ENCODE measurements around the gene TP53BP1.
A peak's percentile ranks its signal among the peaks of the same experiment; 100 is the strongest.

TP53BP1 gene

GRCh38 chr15:43378601-43379000 lies 114.4 kb downstream of the TP53BP1 start:
- no peak for DNase-seq (ENCODE audit: low read depth)
- H3K4me3 ChIP-seq (ENCODE audit: low read depth, low read length): no peak overlapping the region
- TF ChIP-seq, protein P1, sequence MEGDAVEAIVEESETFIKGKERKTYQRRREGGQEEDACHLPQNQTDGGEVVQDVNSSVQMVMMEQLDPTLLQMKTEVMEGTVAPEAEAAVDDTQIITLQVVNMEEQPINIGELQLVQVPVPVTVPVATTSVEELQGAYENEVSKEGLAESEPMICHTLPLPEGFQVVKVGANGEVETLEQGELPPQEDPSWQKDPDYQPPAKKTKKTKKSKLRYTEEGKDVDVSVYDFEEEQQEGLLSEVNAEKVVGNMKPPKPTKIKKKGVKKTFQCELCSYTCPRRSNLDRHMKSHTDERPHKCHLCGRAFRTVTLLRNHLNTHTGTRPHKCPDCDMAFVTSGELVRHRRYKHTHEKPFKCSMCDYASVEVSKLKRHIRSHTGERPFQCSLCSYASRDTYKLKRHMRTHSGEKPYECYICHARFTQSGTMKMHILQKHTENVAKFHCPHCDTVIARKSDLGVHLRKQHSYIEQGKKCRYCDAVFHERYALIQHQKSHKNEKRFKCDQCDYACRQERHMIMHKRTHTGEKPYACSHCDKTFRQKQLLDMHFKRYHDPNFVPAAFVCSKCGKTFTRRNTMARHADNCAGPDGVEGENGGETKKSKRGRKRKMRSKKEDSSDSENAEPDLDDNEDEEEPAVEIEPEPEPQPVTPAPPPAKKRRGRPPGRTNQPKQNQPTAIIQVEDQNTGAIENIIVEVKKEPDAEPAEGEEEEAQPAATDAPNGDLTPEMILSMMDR (IDR thresholded peaks at IDR 0.05; ENCODE audit: insufficient read depth, low read depth, low read length, missing control alignments): no peak

GRCh38 chr15:43376017-43376705 lies 116.8 kb downstream of the TP53BP1 start:
- TF ChIP-seq, protein P1 (IDR thresholded peaks at IDR 0.05; ENCODE audit: insufficient read depth, low read depth, low read length, missing control alignments): peak; percentile 85
- DNase-seq (ENCODE audit: low read depth): peak; percentile 76
- no peak overlapping the region for H3K4me3 ChIP-seq (ENCODE audit: low read depth, low read length)

GRCh38 chr15:43370975-43371974 lies 121.7 kb downstream of the TP53BP1 start, which contains the start of the genes TUBGCP4 and ZSCAN29:
Gene TUBGCP4 (plus strand): TSS chr15:43371101. CDS start chr15:43371355, 254 bp downstream.
Gene ZSCAN29 (minus strand): TSS chr15:43371043. CDS start chr15:43369913, 1,130 bp downstream.
- TF ChIP-seq, protein P1 (IDR thresholded peaks at IDR 0.05; ENCODE audit: insufficient read depth, low read depth, low read length, missing control alignments): peak; percentile 48
- peak within 1 kb of the TSS; percentile 70 for H3K4me3 ChIP-seq (ENCODE audit: low read depth, low read length)
- peak; percentile 91 for DNase-seq (ENCODE audit: low read depth)

GRCh38 chr15:43370310-43370974 lies 122.5 kb downstream of the TP53BP1 start:
- DNase-seq (ENCODE audit: low read depth): peak; percentile 17
- peak overlapping the region; percentile 70 for H3K4me3 ChIP-seq (ENCODE audit: low read depth, low read length)
- TF ChIP-seq, protein P1 (IDR thresholded peaks at IDR 0.05; ENCODE audit: insufficient read depth, low read depth, low read length, missing control alignments): no peak

DNA sequence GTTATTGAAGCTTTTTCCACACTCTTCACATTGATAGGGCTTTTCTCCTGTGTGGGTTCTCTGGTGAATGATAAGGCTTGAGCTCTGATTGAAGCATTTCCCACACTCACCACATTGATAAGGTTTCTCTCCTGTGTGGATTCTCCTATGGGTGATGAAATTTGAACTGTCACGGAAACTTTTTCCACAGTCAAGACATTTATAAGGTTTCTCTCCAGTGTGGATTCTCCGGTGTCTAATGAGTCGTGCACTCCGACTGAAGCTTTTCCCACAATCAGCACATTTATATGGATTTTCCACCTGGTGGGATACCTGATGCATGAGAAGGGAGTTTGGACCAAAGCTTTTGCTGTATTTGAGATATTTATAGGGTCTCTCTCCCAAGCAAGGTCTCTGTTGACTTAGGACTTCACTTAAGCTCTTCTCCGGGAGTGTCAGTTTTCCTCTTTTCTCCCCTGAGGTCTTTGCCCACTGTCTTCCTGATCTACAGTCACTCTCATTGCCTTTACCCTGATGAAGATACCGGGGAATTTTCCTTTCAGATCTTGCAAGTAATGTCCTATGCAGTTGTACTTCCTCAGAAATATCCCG lies 131.5 kb downstream of the TP53BP1 start:
- H3K4me3 ChIP-seq (ENCODE audit: low read depth, low read length): no peak overlapping the region
- no peak for DNase-seq (ENCODE audit: low read depth)
- TF ChIP-seq, protein P1 (IDR thresholded peaks at IDR 0.05; ENCODE audit: insufficient read depth, low read depth, low read length, missing control alignments): no peak

DNA sequence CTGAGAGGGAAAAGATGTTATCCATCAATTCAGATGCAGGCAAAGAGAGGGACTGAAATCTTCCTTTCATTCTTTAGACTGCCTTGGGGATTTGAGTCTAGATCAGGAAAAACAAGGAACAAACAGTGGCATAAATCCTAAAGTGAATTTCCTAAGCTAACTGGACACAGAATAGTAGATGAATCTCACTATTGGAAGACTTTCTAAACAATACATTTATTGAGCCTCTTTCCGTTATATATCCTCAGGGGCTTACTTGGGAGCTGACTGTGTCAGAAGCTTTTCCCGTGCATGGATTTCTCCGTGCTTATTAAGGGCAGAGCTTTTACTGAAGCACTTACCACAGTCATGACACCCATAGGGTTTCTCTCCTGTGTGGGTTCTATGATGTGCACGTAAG lies 132.1 kb downstream of the TP53BP1 start:
- no peak for DNase-seq (ENCODE audit: low read depth)
- no peak overlapping the region for H3K4me3 ChIP-seq (ENCODE audit: low read depth, low read length)
- TF ChIP-seq, protein P1 (IDR thresholded peaks at IDR 0.05; ENCODE audit: insufficient read depth, low read depth, low read length, missing control alignments): no peak

Measured in GM12865 (cell line).